ENCODE measurements around the gene SERTM1. TPM values are rescaled to one million over a fixed set of nuclear protein-coding genes. Genes with fewer than 3 reads are reported as not detected.

Gene SERTM1
- total and polyA plus RNA-seq, 4 donors, result not detected

DNA sequence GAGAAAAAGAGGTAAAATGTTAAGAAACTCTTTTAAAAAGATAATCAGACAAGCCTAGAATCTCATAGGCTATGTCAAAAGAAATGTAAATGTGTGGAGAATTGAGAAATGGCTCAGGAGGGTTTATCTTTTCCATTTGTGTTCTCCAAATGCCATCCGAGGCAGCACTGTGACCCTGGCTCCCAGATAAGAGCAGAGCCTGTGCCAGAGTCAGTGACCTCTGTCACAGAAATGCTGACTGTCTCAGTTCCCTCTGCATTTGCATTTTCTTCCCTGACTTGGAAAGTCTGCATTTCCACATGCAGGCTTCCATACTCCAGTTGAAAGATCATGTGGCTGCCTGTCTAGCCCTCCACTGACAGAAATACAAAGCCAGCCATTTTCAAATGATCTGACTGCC lies 42.0 kb downstream of the SERTM1 start:
- H3K9ac ChIP-seq (ENCODE audit: low read depth in 1 of 2, low read length in 2 of 2), result no peak overlapping the region
- H3K4me1 ChIP-seq (ENCODE audit: control insufficient read depth in 4 of 4, insufficient read depth in 4 of 4, low read length in 3 of 4), result no peaks in the 10 kb centered on the region
- no peak overlapping the region for H3K4me3 ChIP-seq (ENCODE audit: low read depth in 1 of 3, low read length in 3 of 3)
- no peak overlapping the region for H3K27ac ChIP-seq (ENCODE audit: low read depth in 1 of 2, low read length in 2 of 2)
- no peak for DNase-seq (ENCODE audit: low spot score)
- TF ChIP-seq JUND (IDR thresholded peaks at IDR 0.05) (no peak), TAF1 (conservative IDR thresholded peaks at IDR 0.05) (no peak), YY1 (IDR thresholded peaks at IDR 0.05) (no peak), EGR1 (IDR thresholded peaks at IDR 0.05; ENCODE audit: low read depth in 2 of 2) (no peak), FOXA2 (IDR thresholded peaks at IDR 0.05) (no peak), HNF4G (IDR thresholded peaks at IDR 0.05) (no peak), RAD21 (IDR thresholded peaks at IDR 0.05) (no peak), RXRA (IDR thresholded peaks at IDR 0.05) (no peak), HNF4A (conservative IDR thresholded peaks at IDR 0.05) (no peak), SP1 (IDR thresholded peaks at IDR 0.05) (no peak)
- TF ChIP-seq, protein P1, sequence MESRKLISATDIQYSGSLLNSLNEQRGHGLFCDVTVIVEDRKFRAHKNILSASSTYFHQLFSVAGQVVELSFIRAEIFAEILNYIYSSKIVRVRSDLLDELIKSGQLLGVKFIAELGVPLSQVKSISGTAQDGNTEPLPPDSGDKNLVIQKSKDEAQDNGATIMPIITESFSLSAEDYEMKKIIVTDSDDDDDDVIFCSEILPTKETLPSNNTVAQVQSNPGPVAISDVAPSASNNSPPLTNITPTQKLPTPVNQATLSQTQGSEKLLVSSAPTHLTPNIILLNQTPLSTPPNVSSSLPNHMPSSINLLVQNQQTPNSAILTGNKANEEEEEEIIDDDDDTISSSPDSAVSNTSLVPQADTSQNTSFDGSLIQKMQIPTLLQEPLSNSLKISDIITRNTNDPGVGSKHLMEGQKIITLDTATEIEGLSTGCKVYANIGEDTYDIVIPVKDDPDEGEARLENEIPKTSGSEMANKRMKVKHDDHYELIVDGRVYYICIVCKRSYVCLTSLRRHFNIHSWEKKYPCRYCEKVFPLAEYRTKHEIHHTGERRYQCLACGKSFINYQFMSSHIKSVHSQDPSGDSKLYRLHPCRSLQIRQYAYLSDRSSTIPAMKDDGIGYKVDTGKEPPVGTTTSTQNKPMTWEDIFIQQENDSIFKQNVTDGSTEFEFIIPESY (IDR thresholded peaks at IDR 0.05), result no peak
- TF ChIP-seq, protein P2, sequence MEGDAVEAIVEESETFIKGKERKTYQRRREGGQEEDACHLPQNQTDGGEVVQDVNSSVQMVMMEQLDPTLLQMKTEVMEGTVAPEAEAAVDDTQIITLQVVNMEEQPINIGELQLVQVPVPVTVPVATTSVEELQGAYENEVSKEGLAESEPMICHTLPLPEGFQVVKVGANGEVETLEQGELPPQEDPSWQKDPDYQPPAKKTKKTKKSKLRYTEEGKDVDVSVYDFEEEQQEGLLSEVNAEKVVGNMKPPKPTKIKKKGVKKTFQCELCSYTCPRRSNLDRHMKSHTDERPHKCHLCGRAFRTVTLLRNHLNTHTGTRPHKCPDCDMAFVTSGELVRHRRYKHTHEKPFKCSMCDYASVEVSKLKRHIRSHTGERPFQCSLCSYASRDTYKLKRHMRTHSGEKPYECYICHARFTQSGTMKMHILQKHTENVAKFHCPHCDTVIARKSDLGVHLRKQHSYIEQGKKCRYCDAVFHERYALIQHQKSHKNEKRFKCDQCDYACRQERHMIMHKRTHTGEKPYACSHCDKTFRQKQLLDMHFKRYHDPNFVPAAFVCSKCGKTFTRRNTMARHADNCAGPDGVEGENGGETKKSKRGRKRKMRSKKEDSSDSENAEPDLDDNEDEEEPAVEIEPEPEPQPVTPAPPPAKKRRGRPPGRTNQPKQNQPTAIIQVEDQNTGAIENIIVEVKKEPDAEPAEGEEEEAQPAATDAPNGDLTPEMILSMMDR (IDR thresholded peaks at IDR 0.05; ENCODE audit: low read depth, low read length, missing input control), result no peak
- TF ChIP-seq, protein P3, sequence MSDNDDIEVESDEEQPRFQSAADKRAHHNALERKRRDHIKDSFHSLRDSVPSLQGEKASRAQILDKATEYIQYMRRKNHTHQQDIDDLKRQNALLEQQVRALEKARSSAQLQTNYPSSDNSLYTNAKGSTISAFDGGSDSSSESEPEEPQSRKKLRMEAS (IDR thresholded peaks at IDR 0.05), result no peak
- H3K36me3 ChIP-seq (ENCODE audit: control insufficient read depth in 4 of 4, insufficient read depth in 3 of 4, low read depth in 1 of 4, low read length in 3 of 4), result no peaks in the 10 kb centered on the region
- no peaks in the 10 kb centered on the region for H3K9me3 ChIP-seq (ENCODE audit: control insufficient read depth in 4 of 4, low read length in 3 of 4)
- peaks cover 0 to 4% (median 0%) of the 10 kb centered on the region in 4 donors for H3K27me3 ChIP-seq (ENCODE audit: control insufficient read depth in 4 of 4, insufficient read depth in 4 of 4, low read length in 3 of 4)
- 11% methylated on average over 1 of the region's 1 CpG for WGBS

DNA sequence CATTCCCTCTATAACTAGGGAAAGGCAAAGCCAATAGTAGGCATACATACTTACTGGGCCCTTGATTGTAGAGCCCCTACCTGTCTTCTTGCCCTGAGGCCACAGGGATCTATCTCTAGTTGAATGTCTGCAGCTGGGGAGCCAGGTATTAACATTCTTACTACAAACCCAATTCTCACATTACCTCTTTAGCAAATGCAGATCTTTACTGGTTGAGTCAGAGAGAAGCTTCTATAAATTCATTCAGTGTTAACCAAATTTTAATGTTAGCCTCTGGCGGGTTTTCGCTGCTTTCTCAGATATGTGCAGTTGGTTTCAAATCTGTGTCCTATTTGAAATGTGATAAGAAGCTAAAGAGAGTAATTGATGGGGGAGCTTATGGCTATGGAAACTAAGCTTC lies 43.2 kb downstream of the SERTM1 start:
- Histone ChIP-seq H3K9me3 (ENCODE audit: control insufficient read depth in 4 of 4, low read length in 3 of 4) (no peaks in the 10 kb centered on the region), H3K9ac (ENCODE audit: low read depth in 1 of 2, low read length in 2 of 2) (no peak overlapping the region)
- WGBS, result 95% methylated on average over 2 of the region's 2 CpGs

More for the DNA sequence above, 43.2 kb downstream of the SERTM1 start:
- no peak for DNase-seq (ENCODE audit: low spot score)
- no peaks in the 10 kb centered on the region for H3K36me3 ChIP-seq (ENCODE audit: control insufficient read depth in 4 of 4, insufficient read depth in 3 of 4, low read depth in 1 of 4, low read length in 3 of 4)
- H3K27me3 ChIP-seq (ENCODE audit: control insufficient read depth in 4 of 4, insufficient read depth in 4 of 4, low read length in 3 of 4), result peaks cover 0 to 4% (median 0%) of the 10 kb centered on the region in 4 donors
- TF ChIP-seq EGR1 (IDR thresholded peaks at IDR 0.05; ENCODE audit: low read depth in 2 of 2) (no peak), YY1 (IDR thresholded peaks at IDR 0.05) (no peak), HNF4G (IDR thresholded peaks at IDR 0.05) (no peak), JUND (IDR thresholded peaks at IDR 0.05) (no peak), FOXA2 (IDR thresholded peaks at IDR 0.05) (no peak), NR2F2 (IDR thresholded peaks at IDR 0.05) (no peak), RXRA (IDR thresholded peaks at IDR 0.05) (no peak), RAD21 (IDR thresholded peaks at IDR 0.05) (no peak), SP1 (IDR thresholded peaks at IDR 0.05) (no peak), HNF4A (conservative IDR thresholded peaks at IDR 0.05) (no peak), TAF1 (conservative IDR thresholded peaks at IDR 0.05) (no peak), FOXA1 (IDR thresholded peaks at IDR 0.05) (no peak), GABPA (IDR thresholded peaks at IDR 0.05 in 1 of 2, conservative IDR thresholded peaks at IDR 0.05 in 1 of 2) (no peak)
- TF ChIP-seq, protein P4, sequence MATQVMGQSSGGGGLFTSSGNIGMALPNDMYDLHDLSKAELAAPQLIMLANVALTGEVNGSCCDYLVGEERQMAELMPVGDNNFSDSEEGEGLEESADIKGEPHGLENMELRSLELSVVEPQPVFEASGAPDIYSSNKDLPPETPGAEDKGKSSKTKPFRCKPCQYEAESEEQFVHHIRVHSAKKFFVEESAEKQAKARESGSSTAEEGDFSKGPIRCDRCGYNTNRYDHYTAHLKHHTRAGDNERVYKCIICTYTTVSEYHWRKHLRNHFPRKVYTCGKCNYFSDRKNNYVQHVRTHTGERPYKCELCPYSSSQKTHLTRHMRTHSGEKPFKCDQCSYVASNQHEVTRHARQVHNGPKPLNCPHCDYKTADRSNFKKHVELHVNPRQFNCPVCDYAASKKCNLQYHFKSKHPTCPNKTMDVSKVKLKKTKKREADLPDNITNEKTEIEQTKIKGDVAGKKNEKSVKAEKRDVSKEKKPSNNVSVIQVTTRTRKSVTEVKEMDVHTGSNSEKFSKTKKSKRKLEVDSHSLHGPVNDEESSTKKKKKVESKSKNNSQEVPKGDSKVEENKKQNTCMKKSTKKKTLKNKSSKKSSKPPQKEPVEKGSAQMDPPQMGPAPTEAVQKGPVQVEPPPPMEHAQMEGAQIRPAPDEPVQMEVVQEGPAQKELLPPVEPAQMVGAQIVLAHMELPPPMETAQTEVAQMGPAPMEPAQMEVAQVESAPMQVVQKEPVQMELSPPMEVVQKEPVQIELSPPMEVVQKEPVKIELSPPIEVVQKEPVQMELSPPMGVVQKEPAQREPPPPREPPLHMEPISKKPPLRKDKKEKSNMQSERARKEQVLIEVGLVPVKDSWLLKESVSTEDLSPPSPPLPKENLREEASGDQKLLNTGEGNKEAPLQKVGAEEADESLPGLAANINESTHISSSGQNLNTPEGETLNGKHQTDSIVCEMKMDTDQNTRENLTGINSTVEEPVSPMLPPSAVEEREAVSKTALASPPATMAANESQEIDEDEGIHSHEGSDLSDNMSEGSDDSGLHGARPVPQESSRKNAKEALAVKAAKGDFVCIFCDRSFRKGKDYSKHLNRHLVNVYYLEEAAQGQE (IDR thresholded peaks at IDR 0.05), result no peak
- TF ChIP-seq, protein P2 (IDR thresholded peaks at IDR 0.05; ENCODE audit: low read depth, low read length, missing input control), result no peak
- TF ChIP-seq, protein P1 (IDR thresholded peaks at IDR 0.05), result no peak
- TF ChIP-seq, protein P3 (IDR thresholded peaks at IDR 0.05), result no peak
- TF ChIP-seq, protein P5, sequence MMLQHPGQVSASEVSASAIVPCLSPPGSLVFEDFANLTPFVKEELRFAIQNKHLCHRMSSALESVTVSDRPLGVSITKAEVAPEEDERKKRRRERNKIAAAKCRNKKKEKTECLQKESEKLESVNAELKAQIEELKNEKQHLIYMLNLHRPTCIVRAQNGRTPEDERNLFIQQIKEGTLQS (IDR thresholded peaks at IDR 0.05), result no peak
- H3K4me3 ChIP-seq (ENCODE audit: low read depth in 1 of 3, low read length in 3 of 3), result no peak overlapping the region
- no peaks in the 10 kb centered on the region for H3K4me1 ChIP-seq (ENCODE audit: control insufficient read depth in 4 of 4, insufficient read depth in 4 of 4, low read length in 3 of 4)
- H3K27ac ChIP-seq (ENCODE audit: low read depth in 1 of 2, low read length in 2 of 2), result no peak overlapping the region
